CD14-positive monocyte (primary cell): ENCODE results near the gene KRT25. TPM values are rescaled to one million over a fixed set of nuclear protein-coding genes. Genes with fewer than 3 reads are reported as not detected.

Experiments
- DNase-seq, 3 donors: peaks; one replicate each; pipeline ENCODE4 v3.0.0-alpha.2; 2011 to 2022
- H2AFZ ChIP-seq: 2 replicates; pipeline ENCODE4 v1.6.0; 2012; ENCODE audit warnings: mild to moderate bottlenecking, low read depth, low read length, inconsistent platforms; ENCODE audit not compliant: insufficient read depth, poor library complexity, severe bottlenecking
- H3K27ac ChIP-seq, 2 donors: 1 replicate in 1 of 2; 2 replicates in 1 of 2; pipeline ENCODE4 v1.5.1; 2012 to 2013; ENCODE audit warnings: low read length in 2 of 2, control low read depth in 1 of 2, inconsistent platforms in 1 of 2, low read depth in 1 of 2, mild to moderate bottlenecking in 1 of 2
- H3K27me3 ChIP-seq, 2 donors: one replicate each; pipeline versions ENCODE4 v1.6.0 to v1.6.1; 2011 to 2013; ENCODE audit warnings: low read length in 2 of 2; ENCODE audit not compliant: control insufficient read depth in 2 of 2, insufficient read depth in 2 of 2
- H3K36me3 ChIP-seq, 2 donors: replicated peaks in 1 of 2; 1 replicate in 1 of 2; 2 replicates in 1 of 2; pipeline versions ENCODE4 v1.5.1 to v1.6.1; 2012 to 2013; ENCODE audit warnings: low read length in 2 of 2, control low read depth in 1 of 2, inconsistent platforms in 1 of 2, mild to moderate bottlenecking in 1 of 2; ENCODE audit not compliant: insufficient read depth in 2 of 2, control insufficient read depth in 1 of 2
- H3K4me1 ChIP-seq, 2 donors: 1 replicate in 1 of 2; 2 replicates in 1 of 2; pipeline versions ENCODE4 v1.5.1 to v1.6.1; 2012 to 2013; ENCODE audit warnings: low read length in 2 of 2, control low read depth in 1 of 2, inconsistent platforms in 1 of 2, mild to moderate bottlenecking in 1 of 2, moderate library complexity in 1 of 2; ENCODE audit not compliant: insufficient read depth in 2 of 2, control insufficient read depth in 1 of 2
- H3K4me2 ChIP-seq: replicated peaks from 2 replicates; pipeline ENCODE3; 2012; ENCODE audit warnings: low read length, moderate library complexity, mild to moderate bottlenecking; ENCODE audit not compliant: poor library complexity, severe bottlenecking; ENCODE audit errors: extremely low read depth
- H3K4me3 ChIP-seq, 3 experiments: fragments of 200-600 bp in 1 of 3; sonication (generic) in 1 of 3; replicated peaks in 1 of 3; 1 replicate in 2 of 3; 2 replicates in 1 of 3; pipeline ENCODE4 v1.5.1; 2011 to 2013; ENCODE audit warnings: low read length in 3 of 3, mild to moderate bottlenecking in 3 of 3, control low read depth in 2 of 3, low read depth in 2 of 3, inconsistent platforms in 1 of 3, moderate library complexity in 1 of 3
- H3K79me2 ChIP-seq: 2 replicates; pipeline ENCODE4 v1.6.0; 2012; ENCODE audit warnings: mild to moderate bottlenecking, control low read depth, inconsistent platforms, low read length, moderate library complexity; ENCODE audit not compliant: insufficient read depth
- H3K9ac ChIP-seq: 2 replicates; pipeline ENCODE4 v1.6.0; 2017; ENCODE audit warnings: low read length, mild to moderate bottlenecking; ENCODE audit not compliant: insufficient read depth, poor library complexity, severe bottlenecking
- H3K9me3 ChIP-seq, 2 donors: replicated peaks in 1 of 2; 1 replicate in 1 of 2; 2 replicates in 1 of 2; pipeline versions ENCODE4 v1.5.1 to v1.6.1; 2012 to 2013; ENCODE audit warnings: low read length in 2 of 2, control low read depth in 1 of 2; ENCODE audit not compliant: control insufficient read depth in 1 of 2, insufficient read depth in 1 of 2
- H4K20me1 ChIP-seq: 2 replicates; pipeline ENCODE4 v1.6.0; 2012; ENCODE audit warnings: mild to moderate bottlenecking, low read length, control low read depth, moderate library complexity; ENCODE audit not compliant: insufficient read depth
- H3K27ac Mint-ChIP-seq, 7 donors: one replicate each; pipeline ENCODE4 v1.8.0; 2020; ENCODE audit warnings: mild to moderate bottlenecking in 7 of 7, mixed read lengths in 7 of 7, moderate library complexity in 6 of 7, inconsistent platforms in 2 of 7
- H3K27me3 Mint-ChIP-seq, 3 donors: one replicate each; pipeline ENCODE4 v1.8.0; 2021 to 2022; ENCODE audit warnings: low read depth in 3 of 3, mild to moderate bottlenecking in 3 of 3, mixed read lengths in 3 of 3, moderate library complexity in 3 of 3, inconsistent platforms in 1 of 3
- H3K36me3 Mint-ChIP-seq, 2 donors: one replicate each; pipeline ENCODE4 v1.8.0; 2020; ENCODE audit warnings: mixed read lengths in 2 of 2, inconsistent platforms in 1 of 2, mild to moderate bottlenecking in 1 of 2
- H3K4me1 Mint-ChIP-seq: one replicate; pipeline ENCODE4 v1.8.0; 2020; ENCODE audit warnings: mild to moderate bottlenecking, mixed read lengths
- H3K4me3 Mint-ChIP-seq, 2 donors: one replicate each; pipeline ENCODE4 v1.8.0; 2020; ENCODE audit warnings: mild to moderate bottlenecking in 2 of 2, mixed read lengths in 2 of 2, moderate library complexity in 1 of 2
- H3K9me3 Mint-ChIP-seq, 7 donors: one replicate each; pipeline ENCODE4 v1.8.0; 2020 to 2022; ENCODE audit warnings: mixed read lengths in 7 of 7, mild to moderate bottlenecking in 6 of 7, moderate library complexity in 6 of 7, inconsistent platforms in 2 of 7
- WGBS: methylation state at CpG from one replicate; pipeline ENCODE4 v1.1.5; 2013; ENCODE audit warnings: missing lambda C conversion rate; ENCODE audit not compliant: insufficient coverage; 5-methylcytosine and 5-hydroxymethylcytosine counted together
- intact Hi-C, 2 donors: fragments of 100-400 bp; cut with micrococcal nuclease; formaldehyde crosslinking; loops; one replicate each; pipeline versions ENCODE4 v1.15.0 to v1.15.1; 2023
- polyA plus RNA-seq, 3 donors: library from polyadenylated mRNA; depleted of rRNA in 1 of 3; unstranded in 2 of 3; stranded (reverse) in 1 of 3; fragments of 300-500 nt in 2 of 3; fragments of >200 nt in 1 of 3; fragmentation: Illumina TruSeq in 2 of 3; gene quantifications; 1 replicate in 2 of 3; 2 replicates in 1 of 3; pipeline ENCODE4 v1.2.3, GENCODE V29; 2012 to 2021
- TF ChIP-seq, protein P1 (sequence below): fragments of 200-600 bp; IDR thresholded peaks from one replicate; pipeline ENCODE4 v1.8.0; 2022; ENCODE audit warnings: antibody characterized with exemption, mild to moderate bottlenecking

KRT25 gene
- polyA plus RNA-seq, 3 donors: not detected

DNA sequence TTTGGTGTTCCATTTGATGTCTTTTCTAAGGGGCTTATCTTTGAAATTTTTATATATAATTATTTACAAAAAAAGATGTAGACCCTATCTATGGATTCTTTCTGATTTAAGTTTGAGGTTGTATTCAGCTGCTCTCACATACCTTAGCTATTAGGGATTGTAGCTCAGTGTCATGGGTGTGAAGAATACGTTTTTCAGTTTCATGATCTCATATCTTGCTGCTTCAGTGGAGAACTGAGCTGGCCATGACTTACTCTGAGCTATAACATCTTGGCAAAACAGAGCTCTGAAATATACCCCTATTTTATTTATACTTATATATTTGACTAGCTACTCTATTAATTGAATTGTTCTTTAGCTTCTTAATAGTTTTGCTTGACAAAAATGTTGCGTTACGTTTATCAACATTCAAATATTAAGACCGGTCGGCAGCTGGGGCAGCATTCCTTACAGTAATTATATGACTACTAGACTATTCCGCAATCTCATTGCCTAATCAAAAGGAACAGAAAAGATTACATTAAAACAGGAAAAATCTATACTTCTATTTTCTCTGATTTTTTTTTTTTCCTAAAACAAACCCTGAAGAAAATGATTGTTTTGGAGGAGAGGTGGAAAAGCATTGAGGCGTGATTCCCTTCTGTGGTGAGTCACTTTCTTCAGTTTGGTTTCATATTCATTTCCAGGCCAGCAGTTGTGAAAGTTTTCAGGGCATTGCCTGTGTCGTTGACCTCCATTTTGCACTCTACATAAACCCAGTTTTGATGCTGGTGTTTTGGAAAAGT is 27.5 kb downstream of the KRT25 start:
- no peak overlapping the region for H3K4me3 Mint-ChIP-seq
- H2AFZ ChIP-seq: no peak overlapping the region

DNA sequence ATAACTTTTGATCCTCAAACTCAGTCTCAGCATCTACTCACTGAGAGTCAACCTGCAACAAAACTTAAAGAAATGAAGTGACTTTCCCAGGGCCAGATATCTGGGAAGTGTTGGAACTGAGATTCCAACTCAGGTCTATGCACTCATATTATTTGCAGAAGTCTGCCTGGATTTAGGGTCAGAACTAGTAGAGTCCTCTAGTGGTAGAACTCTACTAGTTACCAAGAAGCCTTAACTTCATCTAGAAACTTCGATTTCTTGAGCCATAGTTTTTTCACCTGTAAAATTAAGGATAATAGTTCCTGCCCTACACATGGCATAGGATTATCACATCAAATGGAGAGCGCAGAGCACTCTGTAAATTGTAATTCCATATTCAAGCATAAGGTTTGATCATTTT is 28.2 kb downstream of the KRT25 start:
- Histone ChIP-seq H3K27ac (no peak overlapping the region), H3K9ac (no peak overlapping the region), H3K4me2 (no peak overlapping the region), H3K9me3 (no peaks in the 10 kb centered on the region), H4K20me1 (no peaks in the 10 kb centered on the region), H3K36me3 (no peaks in the 10 kb centered on the region), H3K4me1 (no peaks in the 10 kb centered on the region), H3K79me2 (no peaks in the 10 kb centered on the region), H2AFZ (no peak overlapping the region), H3K4me3 (no peak overlapping the region), H3K27me3 (peaks cover 9 to 17% of the 10 kb centered on the region in 2 donors)
- H3K4me1 Mint-ChIP-seq: no peaks in the 10 kb centered on the region
- peaks cover 7 to 29% (median 24%) of the 10 kb centered on the region in 3 donors for H3K27me3 Mint-ChIP-seq
- H3K36me3 Mint-ChIP-seq: no peaks in the 10 kb centered on the region
- intact Hi-C loops: no loop called here
- no peak overlapping the region for H3K27ac Mint-ChIP-seq
- peaks cover 0 to 4% (median 2%) of the 10 kb centered on the region in 7 donors for H3K9me3 Mint-ChIP-seq
- no peak for DNase-seq
- no CpG with 5 or more reads among the region's 2 CpGs for WGBS
- TF ChIP-seq, protein P1, sequence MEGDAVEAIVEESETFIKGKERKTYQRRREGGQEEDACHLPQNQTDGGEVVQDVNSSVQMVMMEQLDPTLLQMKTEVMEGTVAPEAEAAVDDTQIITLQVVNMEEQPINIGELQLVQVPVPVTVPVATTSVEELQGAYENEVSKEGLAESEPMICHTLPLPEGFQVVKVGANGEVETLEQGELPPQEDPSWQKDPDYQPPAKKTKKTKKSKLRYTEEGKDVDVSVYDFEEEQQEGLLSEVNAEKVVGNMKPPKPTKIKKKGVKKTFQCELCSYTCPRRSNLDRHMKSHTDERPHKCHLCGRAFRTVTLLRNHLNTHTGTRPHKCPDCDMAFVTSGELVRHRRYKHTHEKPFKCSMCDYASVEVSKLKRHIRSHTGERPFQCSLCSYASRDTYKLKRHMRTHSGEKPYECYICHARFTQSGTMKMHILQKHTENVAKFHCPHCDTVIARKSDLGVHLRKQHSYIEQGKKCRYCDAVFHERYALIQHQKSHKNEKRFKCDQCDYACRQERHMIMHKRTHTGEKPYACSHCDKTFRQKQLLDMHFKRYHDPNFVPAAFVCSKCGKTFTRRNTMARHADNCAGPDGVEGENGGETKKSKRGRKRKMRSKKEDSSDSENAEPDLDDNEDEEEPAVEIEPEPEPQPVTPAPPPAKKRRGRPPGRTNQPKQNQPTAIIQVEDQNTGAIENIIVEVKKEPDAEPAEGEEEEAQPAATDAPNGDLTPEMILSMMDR: no peak
- no peak overlapping the region for H3K4me3 Mint-ChIP-seq

More for the DNA sequence above, 27.5 kb downstream of the KRT25 start:
- no peak overlapping the region for H3K4me2 ChIP-seq
- H3K27me3 Mint-ChIP-seq: peaks cover 7 to 29% (median 26%) of the 10 kb centered on the region in 3 donors
- H3K27ac ChIP-seq: no peak overlapping the region
- H3K36me3 ChIP-seq: no peaks in the 10 kb centered on the region
- H3K36me3 Mint-ChIP-seq: no peaks in the 10 kb centered on the region
- DNase-seq: no peak
- no peak overlapping the region for H3K27ac Mint-ChIP-seq
- H3K9me3 ChIP-seq: no peaks in the 10 kb centered on the region
- H4K20me1 ChIP-seq: no peaks in the 10 kb centered on the region
- H3K4me3 ChIP-seq: no peak overlapping the region
- intact Hi-C loops: no loop called here
- H3K4me1 Mint-ChIP-seq: no peaks in the 10 kb centered on the region
- WGBS: no CpG with 5 or more reads among the region's 8 CpGs
- no peak overlapping the region for H3K9ac ChIP-seq
- H3K27me3 ChIP-seq: peaks cover 9 to 16% of the 10 kb centered on the region in 2 donors
- H3K79me2 ChIP-seq: no peaks in the 10 kb centered on the region
- no peaks in the 10 kb centered on the region for H3K4me1 ChIP-seq
- peaks cover 0 to 4% (median 2%) of the 10 kb centered on the region in 7 donors for H3K9me3 Mint-ChIP-seq
- TF ChIP-seq, protein P1: no peak
